H9 (cell line): ENCODE measurements around the gene RNF180. TPM values are rescaled to one million over a fixed set of nuclear protein-coding genes. Genes with fewer than 3 reads are reported as not detected.

Experiments used
- DNase-seq: peaks from one replicate; pipeline ENCODE4 v3.0.0-alpha.2; 2017
- H2AFZ ChIP-seq: one replicate; pipeline ENCODE4 v1.6.1; 2013; ENCODE audit warnings: mild to moderate bottlenecking, low read length, control low read depth, moderate library complexity
- H2AK5ac ChIP-seq: 2 replicates; pipeline ENCODE4 v1.6.1; 2013; ENCODE audit warnings: low read length, control low read depth, mixed read lengths; ENCODE audit not compliant: insufficient read length
- H2BK120ac ChIP-seq: one replicate; pipeline ENCODE4 v1.6.1; 2013; ENCODE audit warnings: low read depth, mild to moderate bottlenecking, low read length, control low read depth, inconsistent platforms; ENCODE audit not compliant: poor library complexity, severe bottlenecking
- H2BK12ac ChIP-seq: 2 replicates; pipeline ENCODE4 v1.6.1; 2013; ENCODE audit warnings: low read length, control low read depth, mixed read lengths, low read depth; ENCODE audit not compliant: insufficient read length
- H2BK15ac ChIP-seq: 2 replicates; pipeline ENCODE4 v1.6.1; 2013; ENCODE audit warnings: low read depth, low read length, control low read depth
- H2BK20ac ChIP-seq: one replicate; pipeline ENCODE4 v1.6.1; 2013; ENCODE audit warnings: low read depth, mild to moderate bottlenecking, low read length, control low read depth, inconsistent platforms; ENCODE audit not compliant: poor library complexity, severe bottlenecking
- H2BK5ac ChIP-seq: 2 replicates; pipeline ENCODE4 v1.6.1; 2013; ENCODE audit warnings: low read length, control low read depth, mixed read lengths; ENCODE audit not compliant: insufficient read length
- H3K14ac ChIP-seq: 2 replicates; pipeline ENCODE4 v1.6.1; 2013; ENCODE audit warnings: low read length, control low read depth; ENCODE audit not compliant: insufficient read depth
- H3K18ac ChIP-seq: 2 replicates; pipeline ENCODE4 v1.6.1; 2013; ENCODE audit warnings: low read depth, mild to moderate bottlenecking, mixed read lengths, low read length, control low read depth; ENCODE audit not compliant: insufficient read length
- H3K23ac ChIP-seq: 2 replicates; pipeline ENCODE4 v1.6.1; 2013; ENCODE audit warnings: low read length, control low read depth, mixed read lengths, low read depth; ENCODE audit not compliant: insufficient read length
- H3K23me2 ChIP-seq: 2 replicates; pipeline ENCODE4 v1.6.1; 2013; ENCODE audit warnings: low read depth, mild to moderate bottlenecking, mixed read lengths, low read length, control low read depth; ENCODE audit not compliant: insufficient read length, poor library complexity, severe bottlenecking
- H3K27ac ChIP-seq: 2 replicates; pipeline ENCODE4 v1.5.1; 2013; ENCODE audit warnings: low read length, control low read depth, mixed read lengths, low read depth; ENCODE audit not compliant: insufficient read length
- H3K27me3 ChIP-seq: 2 replicates; pipeline ENCODE4 v1.6.1; 2013; ENCODE audit warnings: low read length, control low read depth, inconsistent platforms; ENCODE audit not compliant: insufficient read depth
- H3K4ac ChIP-seq: 2 replicates; pipeline ENCODE4 v1.6.1; 2013; ENCODE audit warnings: low read depth, mild to moderate bottlenecking, control low read depth, inconsistent platforms, low read length, moderate library complexity
- H3K4me1 ChIP-seq: 2 replicates; pipeline ENCODE4 v1.6.1; 2013; ENCODE audit warnings: low read length, control low read depth, inconsistent platforms; ENCODE audit not compliant: insufficient read depth
- H3K4me2 ChIP-seq: 2 replicates; pipeline ENCODE4 v1.6.1; 2013; ENCODE audit warnings: low read length, control low read depth, mixed read lengths; ENCODE audit not compliant: insufficient read length, insufficient read depth
- H3K56ac ChIP-seq: 2 replicates; pipeline ENCODE4 v1.6.1; 2013; ENCODE audit warnings: low read depth, mild to moderate bottlenecking, mixed read lengths, low read length, control low read depth; ENCODE audit not compliant: insufficient read length
- H3K79me1 ChIP-seq: 2 replicates; pipeline ENCODE4 v1.6.1; 2013; ENCODE audit warnings: low read depth, mild to moderate bottlenecking, moderate library complexity, low read length, control low read depth, inconsistent platforms; ENCODE audit not compliant: insufficient read depth, poor library complexity, severe bottlenecking
- H3K79me2 ChIP-seq: 2 replicates; pipeline ENCODE4 v1.6.1; 2013; ENCODE audit warnings: low read length, control low read depth, inconsistent platforms; ENCODE audit not compliant: insufficient read depth
- H3K9ac ChIP-seq: 2 replicates; pipeline ENCODE4 v1.6.1; 2013; ENCODE audit warnings: low read length, control low read depth, mixed read lengths; ENCODE audit not compliant: insufficient read length; ENCODE audit errors: extremely low read depth
- H3K9me3 ChIP-seq: one replicate; pipeline ENCODE4 v1.6.1; 2013; ENCODE audit warnings: low read depth, low read length, inconsistent platforms; ENCODE audit not compliant: control insufficient read depth
- H3T11ph ChIP-seq: one replicate; pipeline ENCODE4 v1.6.1; 2013; ENCODE audit warnings: mild to moderate bottlenecking, low read length, control low read depth, inconsistent platforms
- H4K20me1 ChIP-seq: one replicate; pipeline ENCODE4 v1.6.1; 2013; ENCODE audit not compliant: control insufficient read depth, insufficient read length, insufficient read depth
- H4K5ac ChIP-seq: 2 replicates; pipeline ENCODE4 v1.6.1; 2013; ENCODE audit warnings: low read depth, mild to moderate bottlenecking, mixed read lengths, low read length, control low read depth; ENCODE audit not compliant: insufficient read length
- H4K8ac ChIP-seq: replicated peaks from 2 replicates; pipeline ENCODE4 v1.6.1; 2013; ENCODE audit warnings: low read length, control low read depth, mixed read lengths, low read depth; ENCODE audit not compliant: insufficient read length
- H4K91ac ChIP-seq: 2 replicates; pipeline ENCODE4 v1.6.1; 2013; ENCODE audit warnings: low read depth, mild to moderate bottlenecking, moderate library complexity, mixed read lengths, low read length, control low read depth; ENCODE audit not compliant: insufficient read length
- H3K27ac Mint-ChIP-seq, 3 experiments: 2 replicates in 2 of 3; 3 replicates in 1 of 3; pipeline ENCODE4 v1.8.0; 2020 to 2021; ENCODE audit warnings: mixed read lengths in 3 of 3, mild to moderate bottlenecking in 1 of 3, moderate library complexity in 1 of 3
- H3K27me3 Mint-ChIP-seq: 2 replicates; pipeline ENCODE4 v1.8.0; 2021; ENCODE audit warnings: low read depth, mild to moderate bottlenecking, moderate library complexity, mixed read lengths
- H3K36me3 Mint-ChIP-seq, 3 experiments: 2 replicates in 2 of 3; 3 replicates in 1 of 3; pipeline ENCODE4 v1.8.0; 2020 to 2021; ENCODE audit warnings: low read depth in 3 of 3, mixed read lengths in 3 of 3; ENCODE audit not compliant: insufficient read depth in 1 of 3
- H3K4me1 Mint-ChIP-seq, 2 experiments: 2 replicates each; pipeline ENCODE4 v1.8.0; 2020; ENCODE audit warnings: mixed read lengths in 2 of 2
- H3K4me3 Mint-ChIP-seq, 2 experiments: 2 replicates in 1 of 2; 3 replicates in 1 of 2; pipeline ENCODE4 v1.8.0; 2020 to 2021; ENCODE audit warnings: mild to moderate bottlenecking in 2 of 2, mixed read lengths in 2 of 2, moderate library complexity in 1 of 2
- H3K9me3 Mint-ChIP-seq, 2 experiments: 2 replicates in 1 of 2; 3 replicates in 1 of 2; pipeline ENCODE4 v1.8.0; 2020; ENCODE audit warnings: mild to moderate bottlenecking in 2 of 2, mixed read lengths in 2 of 2, moderate library complexity in 1 of 2
- CTCF ChIP-seq: fragments of 200-600 bp; sonication (generic); conservative IDR thresholded peaks from 3 replicates; pipeline ENCODE4 v1.8.0; 2021; ENCODE audit warnings: antibody characterized with exemption, mild to moderate bottlenecking
- WGBS: extraction: QIAGEN DNeasy Blood & Tissue Kit; methylation state at CpG from one replicate; pipeline ENCODE4 v1.1.7; 2013; ENCODE audit warnings: missing lambda C conversion rate, low lambda C conversion rate, mixed read lengths; ENCODE audit not compliant: insufficient read length; ENCODE audit errors: extremely low coverage; 5-methylcytosine and 5-hydroxymethylcytosine counted together
- total RNA-seq: library from RNA; stranded (reverse); gene quantifications from 2 replicates; pipeline ENCODE4 v1.2.1, GENCODE V29; 2021

The RNF180 gene
- total RNA-seq, 1 experiment from 2014 or later = 2.5 TPM

- no peaks in the 10 kb centered on the region for H3K79me2 ChIP-seq
- H2AK5ac ChIP-seq = no peak overlapping the region
- Mint-ChIP-seq H3K27ac (no peak overlapping the region), H3K27me3 (no peaks in the 10 kb centered on the region), H3K4me3 (no peak overlapping the region), H3K36me3 (peaks cover 0 to 5% (median 0%) of the 10 kb centered on the region in 3 experiments; a peak in 2 of 7 replicates), H3K4me1 (peaks cover 0 to 5% of the 10 kb centered on the region in 2 experiments; a peak in 1 of 4 replicates), H3K9me3 (peaks cover 4 to 11% of the 10 kb centered on the region in 2 experiments)
- H2BK12ac ChIP-seq = no peak overlapping the region
- no peak overlapping the region for H3T11ph ChIP-seq
- no peaks in the 10 kb centered on the region for H3K23me2 ChIP-seq
- H3K23ac ChIP-seq = no peak overlapping the region
- no peak overlapping the region for H3K4ac ChIP-seq
- H2BK15ac ChIP-seq = no peak overlapping the region
- no peak overlapping the region for H3K27ac ChIP-seq
- H4K5ac ChIP-seq = no peak overlapping the region
- no peak overlapping the region for H2BK120ac ChIP-seq
- H3K79me1 ChIP-seq = no peaks in the 10 kb centered on the region
- H4K8ac ChIP-seq = no peak overlapping the region
- no peak overlapping the region for H4K91ac ChIP-seq
- H3K4me1 ChIP-seq = no peaks in the 10 kb centered on the region
- no peak overlapping the region for H3K9ac ChIP-seq
- WGBS = no CpG with 5 or more reads among the region's 2 CpGs
- TF ChIP-seq CTCF = no peak
- no peak overlapping the region for H2AFZ ChIP-seq
- H3K9me3 ChIP-seq = no peaks in the 10 kb centered on the region
- no peaks in the 10 kb centered on the region for H3K27me3 ChIP-seq
- H4K20me1 ChIP-seq = no peaks in the 10 kb centered on the region
- H3K14ac ChIP-seq = no peak overlapping the region
- H2BK5ac ChIP-seq = no peak overlapping the region
- no peak overlapping the region for H3K18ac ChIP-seq
- no peak overlapping the region for H3K56ac ChIP-seq
- no peak overlapping the region for H3K4me2 ChIP-seq
- H2BK20ac ChIP-seq = no peak overlapping the region
- no peak for DNase-seq
These were observed 10.7 kb downstream of the RNF180 start for GRCh38 chr5:64176301-64176700.
